Tibial artery (tissue), 4 donors: ENCODE results near the gene ZNF534.
"Not testable (repeated sequence)": the region's sequence is repeated elsewhere in the genome, so short reads cannot be mapped to it uniquely, and the experiment has no call there.

Experiments
- DNase-seq, 2 donors: peaks; one replicate each; pipeline ENCODE4 v3.0.0-alpha.2; 2019
- H3K27ac ChIP-seq, 2 donors: fragments of 200-600 bp; sonication (generic) in 1 of 2; 1 replicate in 1 of 2; 2 replicates in 1 of 2; pipeline ENCODE4 v1.5.1; 2018 to 2019; ENCODE audit warnings: mild to moderate bottlenecking in 1 of 2
- H3K27me3 ChIP-seq, 2 donors: fragments of 200-600 bp; sonication (generic) in 1 of 2; one replicate each; pipeline versions ENCODE4 v1.5.1 to v1.6.0; 2016 to 2019
- H3K36me3 ChIP-seq, 3 donors: fragments of 200-600 bp; sonication (generic) in 2 of 3; one replicate each; pipeline ENCODE4 v1.5.1; 2016 to 2019; ENCODE audit warnings: mild to moderate bottlenecking in 2 of 3
- H3K4me1 ChIP-seq, 4 donors: fragments of 200-600 bp; sonication (generic) in 2 of 4; 1 replicate in 3 of 4; 2 replicates in 1 of 4; pipeline ENCODE4 v1.5.1; 2016 to 2019
- H3K4me3 ChIP-seq, 2 donors: fragments of 200-600 bp; sonication (generic) in 1 of 2; 1 replicate in 1 of 2; 2 replicates in 1 of 2; pipeline ENCODE4 v1.5.1; 2018 to 2019; ENCODE audit warnings: mild to moderate bottlenecking in 2 of 2
- H3K9me3 ChIP-seq, 3 donors: fragments of 200-600 bp; sonication (generic) in 1 of 3; one replicate each; pipeline ENCODE4 v1.5.1; 2016 to 2019
- CTCF ChIP-seq, 2 experiments: fragments of 200-600 bp in 1 of 2; fragments of 450-650 bp in 1 of 2; IDR thresholded peaks; one replicate each; pipeline ENCODE4 v1.5.1; 2017 to 2019; ENCODE audit warnings: antibody characterized with exemption in 2 of 2, mild to moderate bottlenecking in 1 of 2, moderate library complexity in 1 of 2
- intact Hi-C: fragments of 100-400 bp; cut with DNase I; formaldehyde crosslinking; loops from one replicate; pipeline ENCODE4 v1.15.0; 2023; ENCODE audit warnings: low total_unique reads

The ZNF534 gene

DNA sequence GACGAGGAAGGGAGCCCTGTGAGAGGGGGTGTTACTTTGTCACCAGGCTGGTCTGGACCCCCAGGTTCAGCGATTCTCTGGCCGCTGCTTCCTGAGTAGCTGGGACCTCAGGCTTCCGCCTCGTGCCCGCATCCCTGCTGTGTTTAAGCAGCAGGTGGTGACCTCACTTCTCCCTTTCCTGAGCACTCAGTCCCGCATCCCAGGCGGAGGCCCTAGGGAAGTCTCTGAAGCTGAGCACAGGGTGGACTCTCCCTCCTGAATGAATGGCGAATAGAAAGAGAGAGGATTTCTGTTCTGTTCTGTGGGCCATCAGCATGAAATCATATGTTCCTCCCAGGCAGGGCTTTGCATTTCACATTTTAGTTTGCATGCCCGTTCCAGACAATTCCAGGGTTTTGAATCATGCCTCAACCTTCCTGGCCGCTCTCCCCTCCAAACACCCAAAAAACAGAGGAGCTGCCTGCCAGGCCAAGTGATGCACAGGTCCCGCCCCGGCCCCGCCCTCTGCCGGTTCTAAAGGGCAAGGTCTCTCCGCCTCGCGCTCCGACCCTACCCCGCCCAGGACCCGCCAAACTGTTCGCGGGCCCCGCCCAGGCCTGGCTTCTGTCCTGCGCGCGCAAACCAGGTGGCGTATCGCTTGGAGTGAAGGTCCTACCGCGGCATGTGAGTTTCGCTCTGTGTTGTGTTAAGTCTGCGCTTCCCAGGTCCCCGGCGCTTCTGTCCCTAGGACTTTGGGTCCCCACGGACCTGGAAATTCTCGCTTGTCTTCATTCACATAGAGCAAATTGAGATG lies 63.4 kb downstream of the ZNF534 start:
- H3K27ac ChIP-seq, result peak overlapping the region in 1 of 2 donors; percentile 20
- DNase-seq, result peak in 1 of 2 donors; percentile 64
- H3K9me3 ChIP-seq, result peaks cover 0 to 87% (median 36%) of the 10 kb centered on the region in 3 donors
- H3K36me3 ChIP-seq, result peaks cover 5 to 35% (median 15%) of the 10 kb centered on the region in 3 donors
- H3K4me3 ChIP-seq, result peak overlapping the region; percentile 27 to 45
- no peaks in the 10 kb centered on the region for H3K4me1 ChIP-seq
- no peaks in the 10 kb centered on the region for H3K27me3 ChIP-seq
- no peak for TF ChIP-seq CTCF (IDR thresholded peaks at IDR 0.05)
- intact Hi-C loops, result no loop called here

DNA sequence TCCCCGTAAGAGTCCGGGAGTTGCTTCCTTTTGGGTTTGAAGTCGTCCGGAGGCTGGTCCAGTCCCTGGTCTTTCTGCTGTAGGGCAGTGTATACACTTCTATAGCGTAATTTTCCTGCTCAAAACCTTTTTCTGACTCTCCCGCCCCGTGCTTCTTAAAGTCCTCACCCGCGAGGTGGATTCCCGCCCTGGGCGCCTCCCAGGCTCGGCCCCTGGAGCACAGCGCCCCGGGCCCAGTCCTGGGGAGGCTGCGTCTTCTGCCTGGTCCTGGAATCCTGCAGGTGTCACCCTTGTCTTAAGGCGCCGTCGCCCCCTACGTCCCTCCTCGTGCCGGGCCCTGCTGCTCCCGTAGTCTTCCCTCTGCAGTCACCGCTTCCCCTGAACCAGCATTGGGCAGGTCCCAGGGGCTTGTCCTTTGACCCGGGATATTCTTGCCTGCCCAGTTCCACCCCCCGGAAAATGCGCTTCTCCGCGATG lies 64.1 kb downstream of the ZNF534 start:
- TF ChIP-seq CTCF (IDR thresholded peaks at IDR 0.05), result no peak
- intact Hi-C loops, result no loop called here
- no peaks in the 10 kb centered on the region for H3K4me1 ChIP-seq
- peak overlapping the region in 1 of 2 donors; percentile 20 for H3K27ac ChIP-seq
- no peaks in the 10 kb centered on the region for H3K27me3 ChIP-seq
- H3K9me3 ChIP-seq, result peaks cover 0 to 87% (median 30%) of the 10 kb centered on the region in 3 donors
- H3K36me3 ChIP-seq, result peaks cover 5 to 30% (median 15%) of the 10 kb centered on the region in 3 donors
- peak overlapping the region; percentile 27 to 45 for H3K4me3 ChIP-seq
- DNase-seq, result no peak

DNA sequence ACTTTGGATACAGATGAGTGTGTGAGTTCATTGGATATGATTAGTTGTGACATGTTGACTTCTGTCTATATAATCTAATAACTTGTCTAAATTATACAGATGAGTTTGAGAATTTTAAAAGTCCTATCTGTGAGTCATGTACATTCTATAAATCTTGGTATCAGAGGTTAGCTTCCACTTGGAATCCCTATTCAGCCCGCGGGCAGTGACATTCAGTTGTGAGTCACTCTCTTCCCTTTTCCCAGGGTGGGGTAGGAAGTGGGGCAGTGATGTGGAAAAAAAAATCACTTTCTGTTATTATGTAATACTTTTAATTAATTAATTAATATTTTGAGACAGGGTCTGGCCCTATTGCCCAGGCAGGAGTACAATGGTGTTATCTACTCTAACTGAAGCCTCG lies 65.6 kb downstream of the ZNF534 start:
- Histone ChIP-seq H3K36me3 (peaks cover 12 to 39% (median 15%) of the 10 kb centered on the region in 3 donors), H3K9me3 (peaks cover 0 to 89% (median 17%) of the 10 kb centered on the region in 3 donors), H3K4me1 (no peaks in the 10 kb centered on the region), H3K27me3 (no peaks in the 10 kb centered on the region), H3K4me3 (no peak overlapping the region), H3K27ac (no peak overlapping the region)
- intact Hi-C loops, result no loop called here
- no peak for DNase-seq
- no peak for TF ChIP-seq CTCF (IDR thresholded peaks at IDR 0.05)

DNA sequence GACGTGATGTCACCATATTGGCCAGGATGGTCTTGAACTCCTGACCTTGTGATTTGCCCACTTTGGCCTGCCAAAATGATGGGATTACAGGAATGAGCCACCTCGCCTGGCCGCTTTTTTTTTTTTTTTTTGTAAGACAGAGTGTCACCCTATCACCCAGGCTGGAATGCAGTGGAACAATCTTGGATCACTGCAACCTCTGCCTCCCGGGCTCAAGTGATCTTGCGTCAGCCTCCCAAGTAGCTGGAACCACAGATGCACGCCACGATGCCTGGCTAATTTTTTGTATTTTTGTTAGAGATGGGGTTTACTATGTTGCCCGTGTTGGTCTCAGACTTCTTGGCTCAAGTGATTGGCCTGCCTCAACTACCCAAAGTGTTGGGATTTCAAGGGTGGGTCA lies 69.6 kb downstream of the ZNF534 start:
- no peaks in the 10 kb centered on the region for H3K4me1 ChIP-seq
- TF ChIP-seq CTCF (IDR thresholded peaks at IDR 0.05), result no peak
- H3K4me3 ChIP-seq, result no peak overlapping the region
- peaks cover 33 to 47% (median 35%) of the 10 kb centered on the region in 3 donors for H3K36me3 ChIP-seq
- no peak for DNase-seq
- H3K9me3 ChIP-seq, result peaks cover 0 to 88% (median 11%) of the 10 kb centered on the region in 3 donors
- no peaks in the 10 kb centered on the region for H3K27me3 ChIP-seq
- no peak overlapping the region for H3K27ac ChIP-seq
- intact Hi-C loops, result no loop called here

GRCh38 chr19:52500474-52500873 lies 71.5 kb downstream of the ZNF534 start:
- Histone ChIP-seq H3K9me3 (peaks cover 0 to 86% (median 8%) of the 10 kb centered on the region in 3 donors), H3K36me3 (peaks cover 51 to 66% (median 51%) of the 10 kb centered on the region in 3 donors)
- H3K4me1 ChIP-seq, H3K27me3 ChIP-seq, H3K4me3 ChIP-seq, H3K27ac ChIP-seq, intact Hi-C loops, DNase-seq: not testable (repeated sequence)

- Histone ChIP-seq H3K9me3 (peaks cover 0 to 87% (median 8%) of the 10 kb centered on the region in 3 donors), H3K36me3 (peaks cover 53 to 71% (median 56%) of the 10 kb centered on the region in 3 donors)
- intact Hi-C loops, DNase-seq, H3K27me3 ChIP-seq, H3K4me3 ChIP-seq, H3K4me1 ChIP-seq, H3K27ac ChIP-seq: not testable (repeated sequence)
Observed at GRCh38 chr19:52500991-52501390, 72.0 kb downstream of the ZNF534 start.
